Measurements from ENCODE around the gene ZEB2. TPM values are rescaled to one million over a fixed set of nuclear protein-coding genes. Genes with fewer than 3 reads are reported as not detected.

ZEB2 gene
- total RNA-seq, 4 donors from 2014 or later, result 35.9 to 177 (median 120) TPM

GRCh38 chr2:144500563-144500962, 19.4 kb downstream of the ZEB2 start:
- intact Hi-C loops (cut with DNase I; ENCODE audit: low total_unique reads), result no loop called here
- Histone ChIP-seq H3K27me3 (no peaks in the 10 kb centered on the region), H3K36me3 (no peaks in the 10 kb centered on the region), H3K27ac (no peak overlapping the region), H3K9me3 (no peaks in the 10 kb centered on the region), H3K4me1 (peaks cover 0 to 7% of the 10 kb centered on the region in 2 donors), H3K4me3 (no peak overlapping the region)
- TF ChIP-seq CTCF (IDR thresholded peaks at IDR 0.05) (no peak), POLR2A (IDR thresholded peaks at IDR 0.05) (no peak)
- DNase-seq, result no peak

GRCh38 chr2:144498277-144498676, 21.6 kb downstream of the ZEB2 start:
- intact Hi-C loops (cut with DNase I; ENCODE audit: low total_unique reads), result no loop called here
- H3K4me3 ChIP-seq, result no peak overlapping the region
- DNase-seq, result no peak
- H3K9me3 ChIP-seq, result no peaks in the 10 kb centered on the region
- H3K36me3 ChIP-seq, result no peaks in the 10 kb centered on the region
- no peaks in the 10 kb centered on the region for H3K27me3 ChIP-seq
- H3K27ac ChIP-seq, result no peak overlapping the region
- TF ChIP-seq POLR2A (IDR thresholded peaks at IDR 0.05) (no peak), CTCF (IDR thresholded peaks at IDR 0.05) (no peak)
- no peaks in the 10 kb centered on the region for H3K4me1 ChIP-seq

- Histone ChIP-seq H3K27me3 (no peaks in the 10 kb centered on the region), H3K4me3 (no peak overlapping the region), H3K36me3 (no peaks in the 10 kb centered on the region), H3K4me1 (no peaks in the 10 kb centered on the region), H3K9me3 (no peaks in the 10 kb centered on the region), H3K27ac (peak overlapping the region in 1 of 2 donors; percentile 3)
- intact Hi-C loops (cut with DNase I; ENCODE audit: low total_unique reads), result no loop called here
- no peak for DNase-seq
- TF ChIP-seq CTCF (IDR thresholded peaks at IDR 0.05) (no peak), POLR2A (IDR thresholded peaks at IDR 0.05) (no peak)
Observed at GRCh38 chr2:144496977-144497598, 22.8 kb downstream of the ZEB2 start.

- intact Hi-C loops (cut with DNase I; ENCODE audit: low total_unique reads), result no loop called here
- no peaks in the 10 kb centered on the region for H3K4me1 ChIP-seq
- TF ChIP-seq CTCF (IDR thresholded peaks at IDR 0.05), result no peak
- no peak for TF ChIP-seq POLR2A (IDR thresholded peaks at IDR 0.05)
- peak overlapping the region; percentile 3 to 41 for H3K27ac ChIP-seq
- H3K27me3 ChIP-seq, result no peaks in the 10 kb centered on the region
- no peaks in the 10 kb centered on the region for H3K36me3 ChIP-seq
- no peak overlapping the region for H3K4me3 ChIP-seq
- no peaks in the 10 kb centered on the region for H3K9me3 ChIP-seq
- no peak for DNase-seq
Observed at GRCh38 chr2:144496092-144496976, 23.6 kb downstream of the ZEB2 start.

Data from uterus (tissue), 4 donors.